ENCODE measurements around the gene MTMR3.

DNA sequence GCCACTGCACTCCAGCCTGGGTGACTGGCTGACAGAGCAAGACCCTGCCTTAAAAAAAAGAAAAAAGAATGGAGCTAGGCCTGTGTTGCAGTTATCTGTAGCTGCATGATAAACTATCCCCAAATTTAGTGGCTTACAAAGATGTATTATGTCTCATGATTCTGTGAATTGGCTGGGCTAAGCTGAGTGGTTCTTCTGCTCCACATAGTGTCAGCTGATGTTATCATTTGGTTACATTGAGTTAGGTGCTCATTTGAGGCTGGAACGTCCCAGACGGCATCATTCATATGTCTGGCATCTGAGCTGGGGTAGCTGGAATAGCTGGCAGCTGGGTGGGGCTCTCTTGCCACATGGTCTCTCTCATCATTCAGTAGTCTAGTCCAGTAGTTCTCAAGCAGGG is 36.7 kb upstream of the MTMR3 start:
- TF ChIP-seq GATA2 (IDR thresholded peaks at IDR 0.05; ENCODE audit: low read depth, low read length), result no peak
- TF ChIP-seq GATA3 (IDR thresholded peaks at IDR 0.05; ENCODE audit: low read depth, low read length), result no peak

All from SH-SY5Y (cell line).